NB4 (cell line): Measurements from ENCODE around the gene ZC3H12D.

Experiments
- POLR2A ChIP-seq: IDR thresholded peaks from 2 replicates; pipeline ENCODE4 v1.6.1; 2011; ENCODE audit warnings: mild to moderate bottlenecking; ENCODE audit not compliant: insufficient read length; ENCODE audit errors: extremely low read depth
- TF ChIP-seq, protein P1 (sequence below): IDR thresholded peaks from one replicate; pipeline ENCODE4 v1.5.1; 2012; ENCODE audit warnings: low read depth, low read length
- TF ChIP-seq, protein P2 (sequence below): IDR thresholded peaks from 2 replicates; pipeline ENCODE4 v1.6.1; 2011; ENCODE audit warnings: low read depth, low read length

DNA sequence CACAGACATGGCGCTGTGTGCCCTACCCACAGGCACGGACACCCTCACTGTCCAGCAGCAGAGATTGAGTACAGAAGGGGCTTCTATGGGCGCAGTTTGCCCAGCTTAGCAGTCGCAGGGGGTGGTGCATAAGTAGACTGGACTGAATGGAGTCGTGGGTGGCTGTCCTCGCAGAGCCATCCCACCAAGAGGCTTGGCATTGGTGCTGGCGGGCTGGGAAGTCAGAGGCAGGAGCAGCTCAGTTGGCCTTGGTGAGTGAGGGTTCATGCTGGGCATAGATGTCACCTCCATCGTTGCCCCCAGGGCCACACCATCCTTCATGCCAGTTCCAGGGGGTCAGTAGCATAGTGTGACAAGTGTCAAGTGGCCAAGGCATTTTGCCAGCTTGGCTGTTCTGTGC is 59.6 kb downstream of the ZC3H12D start:
- TF ChIP-seq, protein P1, sequence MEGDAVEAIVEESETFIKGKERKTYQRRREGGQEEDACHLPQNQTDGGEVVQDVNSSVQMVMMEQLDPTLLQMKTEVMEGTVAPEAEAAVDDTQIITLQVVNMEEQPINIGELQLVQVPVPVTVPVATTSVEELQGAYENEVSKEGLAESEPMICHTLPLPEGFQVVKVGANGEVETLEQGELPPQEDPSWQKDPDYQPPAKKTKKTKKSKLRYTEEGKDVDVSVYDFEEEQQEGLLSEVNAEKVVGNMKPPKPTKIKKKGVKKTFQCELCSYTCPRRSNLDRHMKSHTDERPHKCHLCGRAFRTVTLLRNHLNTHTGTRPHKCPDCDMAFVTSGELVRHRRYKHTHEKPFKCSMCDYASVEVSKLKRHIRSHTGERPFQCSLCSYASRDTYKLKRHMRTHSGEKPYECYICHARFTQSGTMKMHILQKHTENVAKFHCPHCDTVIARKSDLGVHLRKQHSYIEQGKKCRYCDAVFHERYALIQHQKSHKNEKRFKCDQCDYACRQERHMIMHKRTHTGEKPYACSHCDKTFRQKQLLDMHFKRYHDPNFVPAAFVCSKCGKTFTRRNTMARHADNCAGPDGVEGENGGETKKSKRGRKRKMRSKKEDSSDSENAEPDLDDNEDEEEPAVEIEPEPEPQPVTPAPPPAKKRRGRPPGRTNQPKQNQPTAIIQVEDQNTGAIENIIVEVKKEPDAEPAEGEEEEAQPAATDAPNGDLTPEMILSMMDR, result no peak
- TF ChIP-seq, protein P2, sequence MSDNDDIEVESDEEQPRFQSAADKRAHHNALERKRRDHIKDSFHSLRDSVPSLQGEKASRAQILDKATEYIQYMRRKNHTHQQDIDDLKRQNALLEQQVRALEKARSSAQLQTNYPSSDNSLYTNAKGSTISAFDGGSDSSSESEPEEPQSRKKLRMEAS, result no peak
- TF ChIP-seq POLR2A, result no peak
